Umbilical cord (tissue), 2 donors: ENCODE results near the gene OGT. TPM values are rescaled to one million over a fixed set of nuclear protein-coding genes. Genes with fewer than 3 reads are reported as not detected.

ENCODE experiments used
- DNase-seq: peaks from one replicate; pipeline ENCODE4 v3.0.0-alpha.2; 2015; ENCODE audit warnings: low spot score
- total RNA-seq: library from RNA; depleted of rRNA; stranded (reverse); fragments of >200 nt; gene quantifications from one replicate; pipeline ENCODE4 v1.2.3, GENCODE V29; 2014; ENCODE audit warnings: low replicate concordance; ENCODE audit not compliant: insufficient read depth

The OGT gene
- total RNA-seq, 1 donor from 2014 or later: 85.0 TPM

GRCh38 chrX:71622032-71622575 lies 89.2 kb downstream of the OGT start:
- DNase-seq: no peak

GRCh38 chrX:71622576-71623450 lies 89.9 kb downstream of the OGT start:
- DNase-seq: peak; percentile 82

GRCh38 chrX:71623714-71624113 lies 90.8 kb downstream of the OGT start:
- no peak for DNase-seq

GRCh38 chrX:71625471-71625870 lies 92.6 kb downstream of the OGT start:
- DNase-seq: no peak

Other genes starting within 250 kb of the OGT start
- 245 TPM for gene NONO, start 249.5 kb upstream of the OGT start, total RNA-seq
- 33.2 TPM for gene ITGB1BP2, start 231.4 kb upstream of the OGT start, total RNA-seq
- 88.6 TPM for gene TAF1, start 166.7 kb upstream of the OGT start, total RNA-seq
- 0.96 TPM for gene GCNA, start 45.3 kb downstream of the OGT start, total RNA-seq
- gene CXCR3, start 85.4 kb downstream of the OGT start, total RNA-seq: not detected
- gene CXorf49, start 185.2 kb downstream of the OGT start, total RNA-seq: not detected
- not detected for gene CXorf49B, start 230.2 kb downstream of the OGT start, total RNA-seq